Stimulated activated naive CD8-positive, alpha-beta T cell treated with anti-CD3 and anti-CD28 coated beads, Interleukin-15, Interleukin-2, amounts not matched to agents 100 ng/mL and 50 ng/mL, for 24 hours (primary cell): ENCODE data around the gene TPRKB.
A peak's percentile ranks its signal among the peaks of the same experiment; 100 is the strongest.
"Not testable (repeated sequence)": the region's sequence is repeated elsewhere in the genome, so short reads cannot be mapped to it uniquely, and the experiment has no call there.

Source experiments
- H3K27ac Mint-ChIP-seq: one replicate; pipeline ENCODE4 v1.8.0; 2021; ENCODE audit warnings: mild to moderate bottlenecking, mixed read lengths
- H3K27me3 Mint-ChIP-seq: one replicate; pipeline ENCODE4 v1.8.0; 2021; ENCODE audit warnings: mixed read lengths
- H3K36me3 Mint-ChIP-seq: one replicate; pipeline ENCODE4 v1.8.0; 2021; ENCODE audit warnings: low read depth, mixed read lengths
- H3K4me1 Mint-ChIP-seq: one replicate; pipeline ENCODE4 v1.8.0; 2021; ENCODE audit warnings: low read depth, mixed read lengths
- H3K4me3 Mint-ChIP-seq: one replicate; pipeline ENCODE4 v1.8.0; 2021; ENCODE audit warnings: mild to moderate bottlenecking, mixed read lengths
- H3K9me3 Mint-ChIP-seq: one replicate; pipeline ENCODE4 v1.8.0; 2021; ENCODE audit warnings: mixed read lengths

Gene TPRKB

GRCh38 chr2:73759904-73760303 is 22.8 kb upstream of the TPRKB start:
- Mint-ChIP-seq H3K27ac (no peak overlapping the region), H3K9me3 (no peaks in the 10 kb centered on the region), H3K4me3 (no peak overlapping the region), H3K36me3 (peaks cover 71% of the 10 kb centered on the region), H3K4me1 (no peaks in the 10 kb centered on the region), H3K27me3 (no peaks in the 10 kb centered on the region)

GRCh38 chr2:73759285-73759764 is 22.2 kb upstream of the TPRKB start:
- Mint-ChIP-seq H3K36me3 (peaks cover 71% of the 10 kb centered on the region), H3K9me3 (no peaks in the 10 kb centered on the region), H3K4me1 (peaks cover 2% of the 10 kb centered on the region), H3K27me3 (no peaks in the 10 kb centered on the region), H3K4me3 (no peak overlapping the region), H3K27ac (no peak overlapping the region)

- peaks cover 47% of the 10 kb centered on the region for H3K36me3 Mint-ChIP-seq
Measured at GRCh38 chr2:73754332-73754731, 17.2 kb upstream of the TPRKB start.

GRCh38 chr2:73749314-73749713 is 12.2 kb upstream of the TPRKB start:
- Mint-ChIP-seq H3K4me1 (peaks cover 16% of the 10 kb centered on the region), H3K27ac (no peak overlapping the region), H3K27me3 (no peaks in the 10 kb centered on the region), H3K9me3 (no peaks in the 10 kb centered on the region), H3K4me3 (no peak overlapping the region), H3K36me3 (peaks cover 50% of the 10 kb centered on the region)

More at GRCh38 chr2:73754332-73754731, 17.2 kb upstream of the TPRKB start:
- not testable (repeated sequence) for H3K9me3 Mint-ChIP-seq, H3K4me3 Mint-ChIP-seq, H3K27me3 Mint-ChIP-seq, H3K4me1 Mint-ChIP-seq, H3K27ac Mint-ChIP-seq

GRCh38 chr2:73746877-73747208 is 9.7 kb upstream of the TPRKB start:
- no peak overlapping the region for H3K4me3 Mint-ChIP-seq
- H3K36me3 Mint-ChIP-seq = peaks cover 50% of the 10 kb centered on the region
- H3K27ac Mint-ChIP-seq = no peak overlapping the region
- no peaks in the 10 kb centered on the region for H3K9me3 Mint-ChIP-seq
- H3K4me1 Mint-ChIP-seq = peaks cover 15% of the 10 kb centered on the region
- no peaks in the 10 kb centered on the region for H3K27me3 Mint-ChIP-seq

- Mint-ChIP-seq H3K27ac (no peak overlapping the region), H3K27me3 (no peaks in the 10 kb centered on the region), H3K9me3 (no peaks in the 10 kb centered on the region), H3K4me3 (no peak overlapping the region), H3K36me3 (peaks cover 55% of the 10 kb centered on the region), H3K4me1 (peaks cover 15% of the 10 kb centered on the region)
Measured at GRCh38 chr2:73746015-73746876, 9.1 kb upstream of the TPRKB start.

- no peak overlapping the region for H3K4me3 Mint-ChIP-seq
- H3K27me3 Mint-ChIP-seq = no peaks in the 10 kb centered on the region
- H3K36me3 Mint-ChIP-seq = peaks cover 43% of the 10 kb centered on the region
- no peak overlapping the region for H3K27ac Mint-ChIP-seq
- peaks cover 20% of the 10 kb centered on the region for H3K4me1 Mint-ChIP-seq
- H3K9me3 Mint-ChIP-seq = peaks cover 4% of the 10 kb centered on the region
Measured at GRCh38 chr2:73740767-73741166, 3.6 kb upstream of the TPRKB start.

GRCh38 chr2:73739101-73739500 is 2.0 kb upstream of the TPRKB start:
- Mint-ChIP-seq H3K9me3 (peaks cover 4% of the 10 kb centered on the region), H3K4me3 (no peak overlapping the region), H3K27ac (no peak overlapping the region), H3K36me3 (peaks cover 37% of the 10 kb centered on the region), H3K4me1 (peaks cover 23% of the 10 kb centered on the region), H3K27me3 (no peaks in the 10 kb centered on the region)

GRCh38 chr2:73736378-73736777 is 767 bp downstream of the TPRKB start:
- Mint-ChIP-seq H3K36me3 (peaks cover 44% of the 10 kb centered on the region), H3K27me3 (no peaks in the 10 kb centered on the region), H3K9me3 (peaks cover 4% of the 10 kb centered on the region), H3K27ac (peak overlapping the region; percentile 93), H3K4me3 (peak overlapping the region; percentile 100), H3K4me1 (peaks cover 23% of the 10 kb centered on the region)

- H3K27ac Mint-ChIP-seq = no peak overlapping the region
- peaks cover 47% of the 10 kb centered on the region for H3K36me3 Mint-ChIP-seq
Measured at GRCh38 chr2:73730810-73731209, 6.3 kb downstream of the TPRKB start.

GRCh38 chr2:73728711-73729110 is 8.4 kb downstream of the TPRKB start:
- H3K36me3 Mint-ChIP-seq = peaks cover 41% of the 10 kb centered on the region
- no peak overlapping the region for H3K4me3 Mint-ChIP-seq
- H3K27me3 Mint-ChIP-seq = no peaks in the 10 kb centered on the region
- H3K27ac Mint-ChIP-seq = no peak overlapping the region
- no peaks in the 10 kb centered on the region for H3K4me1 Mint-ChIP-seq
- no peaks in the 10 kb centered on the region for H3K9me3 Mint-ChIP-seq

More at GRCh38 chr2:73730810-73731209, 6.3 kb downstream of the TPRKB start:
- H3K4me1 Mint-ChIP-seq = peaks cover 4% of the 10 kb centered on the region
- no peak overlapping the region for H3K4me3 Mint-ChIP-seq
- no peaks in the 10 kb centered on the region for H3K27me3 Mint-ChIP-seq
- no peaks in the 10 kb centered on the region for H3K9me3 Mint-ChIP-seq

- Mint-ChIP-seq H3K27ac (no peak overlapping the region), H3K4me1 (no peaks in the 10 kb centered on the region), H3K27me3 (no peaks in the 10 kb centered on the region), H3K4me3 (no peak overlapping the region), H3K36me3 (peaks cover 36% of the 10 kb centered on the region), H3K9me3 (no peaks in the 10 kb centered on the region)
Measured at GRCh38 chr2:73728043-73728442, 9.1 kb downstream of the TPRKB start.

GRCh38 chr2:73726657-73727056 is 10.5 kb downstream of the TPRKB start:
- not testable (repeated sequence) for H3K9me3 Mint-ChIP-seq, H3K4me3 Mint-ChIP-seq, H3K4me1 Mint-ChIP-seq, H3K27ac Mint-ChIP-seq, H3K27me3 Mint-ChIP-seq
- peaks cover 22% of the 10 kb centered on the region for H3K36me3 Mint-ChIP-seq

- Mint-ChIP-seq H3K9me3 (no peaks in the 10 kb centered on the region), H3K27ac (no peak overlapping the region), H3K27me3 (peaks cover 5% of the 10 kb centered on the region), H3K36me3 (peaks cover 4% of the 10 kb centered on the region), H3K4me1 (peaks cover 4% of the 10 kb centered on the region), H3K4me3 (no peak overlapping the region)
Measured at GRCh38 chr2:73718851-73719621, 18.1 kb downstream of the TPRKB start.

- peaks cover 11% of the 10 kb centered on the region for H3K27me3 Mint-ChIP-seq
- no peak overlapping the region for H3K27ac Mint-ChIP-seq
- H3K4me1 Mint-ChIP-seq = peaks cover 4% of the 10 kb centered on the region
- H3K4me3 Mint-ChIP-seq = no peak overlapping the region
- peaks cover 8% of the 10 kb centered on the region for H3K36me3 Mint-ChIP-seq
- H3K9me3 Mint-ChIP-seq = peaks cover 5% of the 10 kb centered on the region
Measured at GRCh38 chr2:73718421-73718820, 18.7 kb downstream of the TPRKB start.
